C4-2B (cell line): Measurements from ENCODE around the gene KLF1.

Experiments used
- ZFX ChIP-seq: fragments of 450-650 bp; IDR thresholded peaks from 2 replicates; pipeline ENCODE4 v1.6.1; 2017
- TF ChIP-seq, protein P1 (sequence below): fragments of 450-650 bp; conservative IDR thresholded peaks from 2 replicates; pipeline ENCODE4 v1.5.1; 2017; ENCODE audit warnings: mild to moderate bottlenecking

DNA sequence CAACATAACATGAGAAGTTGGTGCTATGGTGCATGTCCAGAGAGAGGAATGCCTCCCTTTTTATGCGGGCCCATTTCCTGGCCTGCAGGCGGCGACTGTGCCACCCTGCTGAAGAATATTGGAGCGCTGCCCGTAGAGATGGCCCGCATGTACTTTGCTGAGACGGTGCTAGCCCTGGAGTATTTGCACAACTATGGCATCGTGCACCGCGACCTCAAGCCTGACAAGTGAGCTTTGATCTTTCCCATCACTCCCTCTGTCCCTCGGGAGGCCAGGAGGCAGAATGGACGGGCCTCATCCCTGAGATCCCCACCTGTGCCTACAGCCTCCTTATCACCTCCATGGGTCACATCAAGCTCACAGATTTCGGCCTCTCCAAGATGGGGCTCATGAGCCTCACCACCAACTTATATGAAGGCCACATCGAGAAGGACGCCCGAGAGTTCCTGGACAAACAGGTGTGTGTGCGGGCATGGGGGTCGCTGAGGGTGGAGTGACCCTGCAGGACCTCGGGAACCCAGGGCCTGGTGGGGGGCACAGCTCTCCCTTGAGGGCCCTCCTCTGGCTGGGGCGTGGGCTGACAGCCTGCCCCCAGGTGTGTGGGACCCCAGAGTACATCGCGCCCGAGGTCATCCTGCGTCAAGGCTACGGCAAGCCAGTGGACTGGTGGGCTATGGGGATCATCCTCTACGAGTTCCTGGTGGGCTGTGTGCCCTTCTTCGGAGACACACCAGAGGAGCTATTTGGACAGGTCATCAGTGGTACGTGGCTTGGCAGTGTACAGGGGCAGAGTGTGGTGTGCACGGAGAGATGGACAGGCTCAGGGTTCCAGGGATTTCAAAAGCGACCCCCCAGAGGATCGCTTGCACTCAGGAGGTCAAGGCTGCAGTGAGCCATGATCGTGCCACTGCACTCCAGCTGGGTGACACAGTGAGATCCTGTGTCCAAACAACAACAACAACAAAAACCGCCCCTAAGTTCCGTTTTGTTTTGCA is 22.0 kb downstream of the KLF1 start:
- TF ChIP-seq, protein P1, sequence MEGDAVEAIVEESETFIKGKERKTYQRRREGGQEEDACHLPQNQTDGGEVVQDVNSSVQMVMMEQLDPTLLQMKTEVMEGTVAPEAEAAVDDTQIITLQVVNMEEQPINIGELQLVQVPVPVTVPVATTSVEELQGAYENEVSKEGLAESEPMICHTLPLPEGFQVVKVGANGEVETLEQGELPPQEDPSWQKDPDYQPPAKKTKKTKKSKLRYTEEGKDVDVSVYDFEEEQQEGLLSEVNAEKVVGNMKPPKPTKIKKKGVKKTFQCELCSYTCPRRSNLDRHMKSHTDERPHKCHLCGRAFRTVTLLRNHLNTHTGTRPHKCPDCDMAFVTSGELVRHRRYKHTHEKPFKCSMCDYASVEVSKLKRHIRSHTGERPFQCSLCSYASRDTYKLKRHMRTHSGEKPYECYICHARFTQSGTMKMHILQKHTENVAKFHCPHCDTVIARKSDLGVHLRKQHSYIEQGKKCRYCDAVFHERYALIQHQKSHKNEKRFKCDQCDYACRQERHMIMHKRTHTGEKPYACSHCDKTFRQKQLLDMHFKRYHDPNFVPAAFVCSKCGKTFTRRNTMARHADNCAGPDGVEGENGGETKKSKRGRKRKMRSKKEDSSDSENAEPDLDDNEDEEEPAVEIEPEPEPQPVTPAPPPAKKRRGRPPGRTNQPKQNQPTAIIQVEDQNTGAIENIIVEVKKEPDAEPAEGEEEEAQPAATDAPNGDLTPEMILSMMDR, result no peak; the same call in 1 of the 2 replicates
- TF ChIP-seq ZFX, result no peak
